NCI-H2196 (cell line): Measurements from ENCODE around the gene MDM4.

Experiments used
- DNase-seq: peaks from one replicate; lab custom pipeline; 2025; ENCODE audit not compliant: unreplicated experiment; lab: John Stamatoyannopoulos, UW

The MDM4 gene

GRCh38 chr1:204576422-204576821 lies 60.2 kb downstream of the MDM4 start:
- DNase-seq, result no peak

GRCh38 chr1:204577794-204578478 lies 61.7 kb downstream of the MDM4 start:
- no peak for DNase-seq

GRCh38 chr1:204578867-204579664 lies 62.9 kb downstream of the MDM4 start:
- DNase-seq, result no peak

GRCh38 chr1:204579681-204580080 lies 63.5 kb downstream of the MDM4 start:
- DNase-seq, result no peak

GRCh38 chr1:204580862-204581261 lies 64.7 kb downstream of the MDM4 start:
- DNase-seq, result no peak

GRCh38 chr1:204581759-204582158 lies 65.6 kb downstream of the MDM4 start:
- DNase-seq, result no peak

GRCh38 chr1:204583909-204584632 lies 67.9 kb downstream of the MDM4 start:
- peak; percentile 30 for DNase-seq

GRCh38 chr1:204584699-204585372 lies 68.6 kb downstream of the MDM4 start:
- DNase-seq, result no peak

- DNase-seq, result no peak
These were observed 71.4 kb downstream of the MDM4 start for GRCh38 chr1:204587621-204588020.

GRCh38 chr1:204588826-204589225 lies 72.6 kb downstream of the MDM4 start:
- no peak for DNase-seq

- DNase-seq, result no peak
These were observed 73.3 kb downstream of the MDM4 start for GRCh38 chr1:204589409-204590038.

- no peak for DNase-seq
These were observed 75.4 kb downstream of the MDM4 start for GRCh38 chr1:204591473-204592090.

GRCh38 chr1:204592246-204592948 lies 76.2 kb downstream of the MDM4 start:
- DNase-seq, result no peak

GRCh38 chr1:204598319-204598969 lies 82.2 kb downstream of the MDM4 start:
- DNase-seq, result no peak

- no peak for DNase-seq
These were observed 82.9 kb downstream of the MDM4 start for GRCh38 chr1:204599098-204599497.

- DNase-seq, result no peak
These were observed 83.4 kb downstream of the MDM4 start for GRCh38 chr1:204599596-204599995.

GRCh38 chr1:204600203-204600602 lies 84.0 kb downstream of the MDM4 start:
- DNase-seq, result no peak

- no peak for DNase-seq
These were observed 84.8 kb downstream of the MDM4 start for GRCh38 chr1:204600968-204601367.

GRCh38 chr1:204602111-204602579 lies 85.9 kb downstream of the MDM4 start:
- no peak for DNase-seq
